Stimulated activated CD4-positive, alpha-beta T cell treated with anti-CD3 and anti-CD28 coated beads, Interleukin-4, amount 100 ng/mL, for 48 hours (primary cell): ENCODE data around the gene UBE2D4.
A peak's percentile ranks its signal among the peaks of the same experiment; 100 is the strongest.
"Not testable (repeated sequence)": the region's sequence is repeated elsewhere in the genome, so short reads cannot be mapped to it uniquely, and the experiment has no call there.

Experiments
- DNase-seq, 2 donors: peaks; one replicate each; pipeline ENCODE4 v3.0.0-alpha.2; 2020; ENCODE audit warnings: low read depth in 2 of 2

UBE2D4 gene

GRCh38 chr7:43925984-43926797, at the start of gene UBE2D4:
UBE2D4 (plus strand) TSS chr7:43926436; CDS start chr7:43926533, 97 bp downstream.
- peak; percentile 88 to 89 for DNase-seq

- no peak for DNase-seq
These were observed 49.1 kb upstream of the UBE2D4 start for GRCh38 chr7:43876976-43877745.

GRCh38 chr7:43877968-43878864, 48.0 kb upstream of the UBE2D4 start:
- DNase-seq, result no peak

- no peak for DNase-seq
These were observed 47.4 kb upstream of the UBE2D4 start for GRCh38 chr7:43878867-43879266.

GRCh38 chr7:43879477-43879876, 46.8 kb upstream of the UBE2D4 start:
- DNase-seq, result no peak

GRCh38 chr7:43880596-43880995, 45.6 kb upstream of the UBE2D4 start:
- DNase-seq, result no peak

GRCh38 chr7:43884209-43884608, 42.0 kb upstream of the UBE2D4 start:
- DNase-seq, result no peak

- DNase-seq, result no peak
These were observed 41.6 kb upstream of the UBE2D4 start for GRCh38 chr7:43884617-43885016.

- DNase-seq, result no peak
These were observed 37.0 kb upstream of the UBE2D4 start for GRCh38 chr7:43888993-43889945.

- no peak for DNase-seq
These were observed 35.8 kb upstream of the UBE2D4 start for GRCh38 chr7:43890468-43890867.

- no peak for DNase-seq
These were observed 34.9 kb upstream of the UBE2D4 start for GRCh38 chr7:43891069-43891955.

GRCh38 chr7:43895847-43896415, 30.3 kb upstream of the UBE2D4 start:
- DNase-seq, result no peak

GRCh38 chr7:43898571-43898970, 27.7 kb upstream of the UBE2D4 start:
- not testable (repeated sequence) for DNase-seq

- DNase-seq, result no peak
These were observed 23.6 kb upstream of the UBE2D4 start for GRCh38 chr7:43902542-43903054.

- DNase-seq, result no peak
These were observed 21.6 kb upstream of the UBE2D4 start for GRCh38 chr7:43904533-43905208.

- no peak for DNase-seq
These were observed 20.9 kb upstream of the UBE2D4 start for GRCh38 chr7:43905209-43905946.

GRCh38 chr7:43905956-43906330, 20.3 kb upstream of the UBE2D4 start:
- DNase-seq, result no peak
